B cell (primary cell): ENCODE measurements around the gene SPIRE1. TPM values are rescaled to one million over a fixed set of nuclear protein-coding genes. Genes with fewer than 3 reads are reported as not detected.

Experiments
- ATAC-seq: fragments of 200-7000 bp; cut with Tn5 transposase; one replicate; pipeline ENCODE4 v1.10.0; 2021; ENCODE audit warnings: low read depth, mild to moderate bottlenecking, moderate number of reproducible peaks, moderate library complexity
- CTCF ChIA-PET: fragments of 350-600 bp; sonication (Branson Sonifier 250); formaldehyde crosslinking; loops from one replicate; lab custom pipeline; 2021; ENCODE audit warnings: antibody characterized with exemption, inconsistent platforms; lab: Charles Lee
- POLR2A ChIA-PET: fragments of 350-600 bp; sonication (Branson Sonifier 250); formaldehyde crosslinking; loops from one replicate; lab custom pipeline; 2021; ENCODE audit warnings: antibody characterized with exemption; lab: Charles Lee
- DNase-seq: peaks from one replicate; pipeline ENCODE4 v3.0.0; 2013
- H2AFZ ChIP-seq: 2 replicates; pipeline ENCODE4 v1.6.1; 2012; ENCODE audit warnings: mild to moderate bottlenecking, low read depth, low read length; ENCODE audit not compliant: insufficient read depth, poor library complexity, severe bottlenecking
- H3K27ac ChIP-seq, 2 donors: 1 replicate in 1 of 2; 2 replicates in 1 of 2; pipeline ENCODE4 v1.5.1; 2012 to 2013; ENCODE audit warnings: low read length in 2 of 2, mild to moderate bottlenecking in 2 of 2, moderate library complexity in 1 of 2
- H3K27me3 ChIP-seq, 4 experiments: fragments of 200-600 bp in 1 of 4; sonication (generic) in 1 of 4; replicated peaks in 1 of 4; 1 replicate in 2 of 4; 2 replicates in 2 of 4; pipeline versions ENCODE4 v1.6.1 to v1.7.0; 2013 to 2016; ENCODE audit warnings: low read length in 3 of 4, mild to moderate bottlenecking in 2 of 4, mixed read lengths in 1 of 4, moderate library complexity in 1 of 4; ENCODE audit not compliant: insufficient read depth in 4 of 4, control insufficient read depth in 3 of 4; ENCODE audit errors: control extremely low read depth in 1 of 4
- H3K36me3 ChIP-seq, 2 experiments: replicated peaks in 1 of 2; 1 replicate in 1 of 2; 2 replicates in 1 of 2; pipeline versions ENCODE4 v1.6.1 to v1.7.1; 2013; ENCODE audit warnings: low read length in 1 of 2; ENCODE audit not compliant: insufficient read depth in 2 of 2, control insufficient read depth in 1 of 2; ENCODE audit errors: control extremely low read depth in 1 of 2, extremely low read depth in 1 of 2
- H3K4me1 ChIP-seq, 2 donors: fragments of 200-600 bp in 1 of 2; sonication (generic) in 1 of 2; 1 replicate in 1 of 2; 2 replicates in 1 of 2; pipeline versions ENCODE4 v1.5.1 to v1.6.1; 2013 to 2017; ENCODE audit warnings: low read length in 2 of 2; ENCODE audit not compliant: control insufficient read depth in 2 of 2, insufficient read depth in 2 of 2
- H3K4me2 ChIP-seq: replicated peaks from 2 replicates; pipeline ENCODE3; 2012; ENCODE audit warnings: mild to moderate bottlenecking, low read depth, low read length; ENCODE audit not compliant: poor library complexity, severe bottlenecking
- H3K4me3 ChIP-seq, 5 experiments: fragments of 200-600 bp in 1 of 5; sonication (generic) in 1 of 5; 1 replicate in 3 of 5; 2 replicates in 2 of 5; pipeline versions ENCODE4 v1.5.1 to v1.7.0; 2011 to 2016; ENCODE audit warnings: low read length in 4 of 5, mild to moderate bottlenecking in 4 of 5, low read depth in 2 of 5, control low read depth in 1 of 5, moderate library complexity in 1 of 5; ENCODE audit not compliant: insufficient read depth in 1 of 5; ENCODE audit errors: control extremely low read depth in 1 of 5, extremely low read depth in 1 of 5
- H3K79me2 ChIP-seq: fragments of 200-600 bp; sonication (generic); one replicate; pipeline ENCODE4 v1.6.0; 2016; ENCODE audit warnings: low read length; ENCODE audit not compliant: control insufficient read depth, insufficient read depth
- H3K9ac ChIP-seq: fragments of 200-600 bp; sonication (generic); 2 replicates; pipeline ENCODE4 v1.6.1; 2017; ENCODE audit warnings: mild to moderate bottlenecking, low read length, moderate library complexity
- H3K9me3 ChIP-seq, 3 donors: one replicate each; pipeline versions ENCODE4 v1.6.1 to v1.7.1; 2013; ENCODE audit warnings: low read length in 2 of 3; ENCODE audit not compliant: control insufficient read depth in 2 of 3, insufficient read depth in 1 of 3; ENCODE audit errors: control extremely low read depth in 1 of 3
- H4K20me1 ChIP-seq: 2 replicates; pipeline ENCODE4 v1.6.0; 2012; ENCODE audit warnings: mild to moderate bottlenecking, low read length; ENCODE audit not compliant: insufficient read depth, control insufficient read depth, poor library complexity, severe bottlenecking
- H3K27ac Mint-ChIP-seq: one replicate; pipeline ENCODE4 v1.8.0; 2021; ENCODE audit warnings: mixed read lengths
- H3K27me3 Mint-ChIP-seq: one replicate; pipeline ENCODE4 v1.8.0; 2021; ENCODE audit warnings: mixed read lengths
- H3K4me1 Mint-ChIP-seq: one replicate; pipeline ENCODE4 v1.8.0; 2021; ENCODE audit warnings: mixed read lengths
- H3K4me3 Mint-ChIP-seq: one replicate; pipeline ENCODE4 v1.8.0; 2021; ENCODE audit warnings: mixed read lengths
- H3K9me3 Mint-ChIP-seq: one replicate; pipeline ENCODE4 v1.8.0; 2022; ENCODE audit warnings: mixed read lengths; ENCODE audit not compliant: insufficient read depth
- CTCF ChIP-seq: fragments of 200-600 bp; IDR thresholded peaks from one replicate; pipeline ENCODE4 v1.8.0; 2022; ENCODE audit warnings: antibody characterized with exemption, mild to moderate bottlenecking
- EZH2 ChIP-seq: IDR thresholded peaks from 2 replicates; pipeline ENCODE4 v1.6.1; 2012; ENCODE audit warnings: borderline replicate concordance, low read depth, mild to moderate bottlenecking, moderate library complexity, low read length; ENCODE audit not compliant: insufficient read depth, poor library complexity, severe bottlenecking
- WGBS: methylation state at CpG from one replicate; pipeline ENCODE4 v1.1.5; 2013; ENCODE audit warnings: missing lambda C conversion rate; ENCODE audit not compliant: insufficient coverage; 5-methylcytosine and 5-hydroxymethylcytosine counted together
- intact Hi-C: fragments of 100-400 bp; cut with micrococcal nuclease; formaldehyde crosslinking; loops from one replicate; pipeline ENCODE4 v1.10.0; 2022
- polyA plus RNA-seq: library from polyadenylated mRNA; depleted of rRNA; stranded (reverse); fragments of >200 nt; gene quantifications from 2 replicates; pipeline ENCODE4 v1.2.3, GENCODE V29; 2012
- total RNA-seq, 2 donors: library from RNA; stranded (reverse); fragments of 120-200 nt in 1 of 2; gene quantifications; 1 replicate in 1 of 2; 2 replicates in 1 of 2; pipeline versions ENCODE4 v1.2.3 to v1.2.4, GENCODE V29; 2013 to 2022

The SPIRE1 gene
- total and polyA plus RNA-seq, 2 donors (not counting 1 experiment from before 2014, with no cell fraction given), result 0.22 to 4.0 TPM

GRCh38 chr18:12656938-12657683 lies 796 bp downstream of the SPIRE1 start:
- DNase-seq (peak; percentile 39), ATAC-seq (peak; percentile 38)
- no peak overlapping the region for H3K27ac Mint-ChIP-seq
- peak overlapping the region; percentile 84 for H2AFZ ChIP-seq
- peaks cover 33% of the 10 kb centered on the region for H3K27me3 Mint-ChIP-seq
- no peak overlapping the region for H3K27ac ChIP-seq
- ChIA-PET POLR2A (no interaction called here), CTCF (interaction anchor here (7.1 kb wide), 1 partner anchor 265 kb away, joined by 111 read pairs; no protein-coding TSS in a partner anchor)
- peaks cover 9 to 11% of the 10 kb centered on the region in 2 donors for H3K4me1 ChIP-seq
- TF ChIP-seq EZH2 (no peak), CTCF (no peak)
- peak overlapping the region; percentile 96 for H3K4me2 ChIP-seq
- peaks cover 0 to 36% (median 5%) of the 10 kb centered on the region in 4 experiments for H3K27me3 ChIP-seq
- H3K4me1 Mint-ChIP-seq, result peaks cover 11% of the 10 kb centered on the region
- no peaks in the 10 kb centered on the region for H4K20me1 ChIP-seq
- H3K79me2 ChIP-seq, result no peaks in the 10 kb centered on the region
- no peaks in the 10 kb centered on the region for H3K36me3 ChIP-seq
- H3K4me3 ChIP-seq, result peak overlapping the region in 4 of 5 experiments; percentile 25 to 67 (median 56)
- intact Hi-C loops, result loop anchor here (2.0 to 5.0 kb wide), 2 partner anchors 46 to 720 kb away; partner anchors contain the start of genes CEP76 and PSMG2
- WGBS, result 2% methylated on average over 88 of the region's 89 CpGs
- H3K9me3 ChIP-seq, result peaks cover 0 to 1% (median 0%) of the 10 kb centered on the region in 3 donors
- peak overlapping the region; percentile 75 for H3K4me3 Mint-ChIP-seq
- peak overlapping the region; percentile 62 for H3K9ac ChIP-seq
- no peaks in the 10 kb centered on the region for H3K9me3 Mint-ChIP-seq

DNA sequence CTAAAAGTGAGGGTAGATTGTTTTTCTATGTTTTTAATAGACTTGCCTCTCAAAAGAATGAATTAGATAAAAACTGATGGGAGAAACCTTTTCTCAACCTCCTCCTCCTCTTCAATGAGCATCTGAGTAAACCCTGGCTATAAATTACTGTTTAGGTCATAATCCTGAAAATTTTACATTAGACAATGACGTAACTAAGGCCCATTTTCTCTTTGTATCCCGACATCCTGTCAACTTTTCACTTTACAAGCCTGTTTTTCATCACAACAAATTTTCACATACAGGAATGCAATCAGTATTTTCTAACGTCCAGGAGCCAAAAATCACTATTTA lies 1.3 kb downstream of the SPIRE1 start:
- CTCF ChIA-PET, result no interaction called here
- ATAC-seq (no peak), DNase-seq (no peak)
- Histone ChIP-seq H2AFZ (peak overlapping the region; percentile 84), H3K4me2 (peak overlapping the region; percentile 96), H3K79me2 (no peaks in the 10 kb centered on the region), H3K27ac (no peak overlapping the region), H3K27me3 (peaks cover 0 to 36% (median 5%) of the 10 kb centered on the region in 4 experiments), H3K4me1 (peaks cover 9 to 11% of the 10 kb centered on the region in 2 donors), H3K9ac (peak overlapping the region; percentile 62), H4K20me1 (no peaks in the 10 kb centered on the region), H3K36me3 (no peaks in the 10 kb centered on the region), H3K9me3 (peaks cover 0 to 1% (median 0%) of the 10 kb centered on the region in 3 donors), H3K4me3 (peak overlapping the region in 3 of 5 experiments; percentile 55 to 67 (median 58))
- H3K27ac Mint-ChIP-seq, result peak overlapping the region; percentile 16
- H3K27me3 Mint-ChIP-seq, result peaks cover 38% of the 10 kb centered on the region
- POLR2A ChIA-PET, result no interaction called here
- H3K4me1 Mint-ChIP-seq, result peaks cover 11% of the 10 kb centered on the region
- TF ChIP-seq EZH2 (no peak), CTCF (no peak)
- intact Hi-C loops, result loop anchor here (2.0 to 5.0 kb wide), 2 partner anchors 46 to 719 kb away; partner anchors contain the start of genes CEP76 and PSMG2
- WGBS, result 34% methylated on average over 3 of the region's 3 CpGs
- H3K9me3 Mint-ChIP-seq, result no peaks in the 10 kb centered on the region
- peak overlapping the region; percentile 75 for H3K4me3 Mint-ChIP-seq
